HCEC 1CT (cell line): ENCODE data around the gene ZNF563.
"Not testable (repeated sequence)": the region's sequence is repeated elsewhere in the genome, so short reads cannot be mapped to it uniquely, and the experiment has no call there.

Experiments used
- DNase-seq: peaks from one replicate; pipeline ENCODE4 v3.0.0-alpha.2; 2017

Gene ZNF563

GRCh38 chr19:12333162-12334159 lies at the start of gene ZNF563:
Gene ZNF563 (minus strand): TSS chr19:12333633. CDS start chr19:12333482, 151 bp downstream.
- DNase-seq, result peak; percentile 71

- no peak for DNase-seq
Observed at GRCh38 chr19:12380444-12380737, 47.0 kb upstream of the ZNF563 start.

GRCh38 chr19:12379732-12380443 lies 46.5 kb upstream of the ZNF563 start:
- no peak for DNase-seq

- no peak for DNase-seq
Observed at GRCh38 chr19:12374026-12374425, 40.6 kb upstream of the ZNF563 start.

GRCh38 chr19:12365236-12366162 lies 32.1 kb upstream of the ZNF563 start, which contains the start of gene ZNF442:
Gene ZNF442 (minus strand): TSS chr19:12365683. CDS start chr19:12363631, 2,052 bp downstream.
- peak; percentile 87 for DNase-seq

DNA sequence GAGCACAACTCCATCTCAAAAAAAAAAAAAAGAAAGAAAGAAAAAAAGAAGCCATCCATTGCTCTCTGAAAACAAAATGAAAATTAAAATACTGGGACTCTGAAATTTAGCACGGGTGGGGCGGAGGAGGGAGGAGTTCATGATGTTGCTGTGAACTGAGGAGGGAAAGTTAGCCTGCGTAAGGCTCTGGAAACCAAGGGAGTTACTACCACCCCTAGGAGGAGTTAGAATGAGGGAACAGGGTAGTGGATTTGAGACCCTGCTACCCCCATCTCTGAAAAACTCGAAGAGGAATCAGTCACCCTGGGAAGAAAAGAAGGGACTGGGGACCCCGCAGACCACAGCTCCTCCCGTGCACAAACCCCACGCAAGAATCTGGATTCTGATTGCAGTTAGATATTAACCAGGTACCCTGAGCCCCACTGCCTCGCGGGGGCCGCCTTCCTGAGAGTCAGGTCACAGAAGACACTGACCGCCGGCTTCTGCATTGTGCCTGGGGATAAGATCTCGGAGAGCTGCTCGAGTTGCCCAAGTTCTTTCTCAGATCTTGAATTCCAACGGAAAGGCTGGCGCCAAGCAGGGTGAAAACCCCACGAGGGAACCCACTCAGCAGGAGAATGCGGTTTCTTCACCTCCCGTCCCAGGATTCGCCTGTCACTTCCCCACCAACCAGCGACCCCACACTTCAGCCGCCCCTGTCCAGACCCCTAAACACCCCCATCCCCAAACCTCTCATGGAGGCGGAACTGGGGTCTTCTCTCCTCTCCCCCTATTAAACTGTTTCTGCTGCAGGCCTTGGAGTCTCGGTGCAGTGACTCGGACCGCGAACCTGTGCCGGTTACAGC lies 31.2 kb upstream of the ZNF563 start:
- DNase-seq, result no peak

DNA sequence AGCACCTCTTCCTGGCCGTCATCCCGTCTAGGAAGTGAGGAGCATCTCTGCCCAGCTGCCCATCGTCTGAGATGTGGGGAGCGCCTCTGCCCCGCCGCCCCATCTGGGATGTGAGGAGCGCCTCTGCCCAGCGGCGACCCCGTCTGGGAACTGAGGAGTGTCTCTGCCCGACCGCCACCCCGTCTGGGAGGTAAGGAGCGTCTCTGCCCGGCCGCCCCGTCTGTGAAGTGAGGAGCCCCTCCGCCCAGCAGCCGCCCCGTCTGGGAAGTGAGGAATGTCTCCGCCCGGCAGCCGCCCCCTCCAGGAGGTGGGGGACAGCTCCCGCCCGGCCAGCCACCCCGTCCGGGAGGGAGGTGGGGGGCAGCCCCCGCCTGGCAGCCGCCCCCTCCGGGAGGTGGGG lies 28.8 kb upstream of the ZNF563 start:
- not testable (repeated sequence) for DNase-seq

GRCh38 chr19:12353375-12353774 lies 19.9 kb upstream of the ZNF563 start:
- no peak for DNase-seq

DNA sequence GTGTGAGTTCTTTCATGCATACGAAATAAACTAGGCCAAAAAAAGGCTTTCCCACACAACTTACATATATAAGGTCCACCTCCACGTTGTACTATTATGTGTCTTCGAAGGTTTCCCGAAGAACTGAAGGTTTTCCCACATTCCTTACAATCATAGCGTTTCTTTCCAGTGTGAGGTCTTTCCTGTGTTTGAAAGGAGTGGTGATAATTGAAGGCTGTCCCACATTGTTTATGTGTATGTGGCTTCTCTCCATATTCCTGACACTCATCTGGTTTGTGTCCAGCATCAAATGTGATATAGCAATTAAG lies 17.4 kb upstream of the ZNF563 start:
- DNase-seq, result no peak

- DNase-seq, result no peak
Observed at GRCh38 chr19:12350185-12350889, 16.9 kb upstream of the ZNF563 start.

- DNase-seq, result no peak
Observed at GRCh38 chr19:12346896-12347295, 13.5 kb upstream of the ZNF563 start.

DNA sequence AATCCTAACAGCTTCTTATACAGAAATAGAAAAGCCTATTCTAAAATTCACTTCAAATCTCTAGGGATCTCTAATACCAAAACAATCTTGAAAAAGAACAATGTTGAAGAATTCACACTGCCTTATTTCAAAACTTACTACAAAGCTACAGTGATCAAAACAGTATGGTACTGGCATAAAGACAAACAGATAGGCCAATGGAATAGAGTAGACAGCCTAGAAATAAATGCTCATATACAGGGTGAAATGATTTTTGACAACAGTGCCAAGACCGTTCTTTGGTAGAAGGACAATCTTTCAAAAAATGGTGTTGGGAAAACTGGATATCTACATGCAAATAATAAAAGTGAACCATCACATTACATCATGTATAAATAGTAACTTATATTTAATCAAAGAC lies 11.8 kb upstream of the ZNF563 start:
- no peak for DNase-seq

DNA sequence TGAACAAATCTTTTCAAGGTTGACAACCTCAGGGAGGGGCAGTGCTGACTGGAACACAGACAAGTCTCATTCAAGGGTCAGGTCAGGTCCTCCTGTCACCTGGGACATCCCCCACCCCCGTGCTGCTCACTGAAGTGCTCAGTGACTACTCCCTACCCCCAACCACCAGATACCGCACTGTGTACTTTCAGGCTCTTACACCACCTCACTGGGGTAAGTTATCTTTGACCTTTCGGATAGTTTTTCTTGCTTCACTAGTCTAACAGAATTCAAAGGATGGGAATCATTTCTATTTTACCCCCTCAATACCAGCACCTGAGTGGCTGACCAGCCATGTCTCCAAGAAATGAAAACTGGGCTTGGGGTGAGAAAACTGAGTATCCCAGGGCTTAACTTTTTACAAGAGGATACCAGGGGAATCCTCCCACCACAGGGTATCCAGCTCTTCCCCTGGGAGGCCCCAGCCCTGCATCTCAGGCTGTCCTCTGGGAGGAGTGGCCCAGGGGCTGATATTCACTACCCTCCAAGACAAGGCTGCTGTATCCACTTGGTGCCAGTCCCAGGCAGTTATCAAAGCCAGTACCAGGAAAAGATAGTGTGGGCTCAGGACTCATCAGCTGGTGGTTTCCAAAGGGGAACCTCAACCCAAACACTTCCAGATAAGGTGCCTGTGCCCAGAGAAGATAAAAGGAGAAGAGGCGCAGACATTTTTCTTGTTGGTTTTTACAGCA lies 2.1 kb downstream of the ZNF563 start:
- no peak for DNase-seq

DNA sequence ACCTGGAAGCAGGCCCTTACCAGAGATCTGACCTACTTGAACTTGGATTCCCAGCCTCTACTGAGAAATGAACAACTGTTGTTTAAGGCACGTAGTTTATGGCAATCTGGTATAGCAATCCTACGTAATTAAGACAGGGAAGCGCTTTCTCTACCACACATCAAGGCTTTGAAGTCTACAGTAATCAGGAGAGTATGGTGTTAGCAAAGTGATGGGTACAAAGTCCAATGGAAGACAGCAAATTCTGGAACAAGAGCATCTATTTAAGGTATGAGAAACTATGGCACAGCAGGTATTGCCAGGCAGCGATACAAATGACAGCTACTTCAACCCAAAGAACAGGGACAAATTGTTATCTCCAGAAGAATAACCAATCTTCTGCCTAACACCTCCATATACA lies 3.1 kb downstream of the ZNF563 start:
- no peak for DNase-seq

- DNase-seq, result no peak
Observed at GRCh38 chr19:12325690-12326089, 7.7 kb downstream of the ZNF563 start.

DNA sequence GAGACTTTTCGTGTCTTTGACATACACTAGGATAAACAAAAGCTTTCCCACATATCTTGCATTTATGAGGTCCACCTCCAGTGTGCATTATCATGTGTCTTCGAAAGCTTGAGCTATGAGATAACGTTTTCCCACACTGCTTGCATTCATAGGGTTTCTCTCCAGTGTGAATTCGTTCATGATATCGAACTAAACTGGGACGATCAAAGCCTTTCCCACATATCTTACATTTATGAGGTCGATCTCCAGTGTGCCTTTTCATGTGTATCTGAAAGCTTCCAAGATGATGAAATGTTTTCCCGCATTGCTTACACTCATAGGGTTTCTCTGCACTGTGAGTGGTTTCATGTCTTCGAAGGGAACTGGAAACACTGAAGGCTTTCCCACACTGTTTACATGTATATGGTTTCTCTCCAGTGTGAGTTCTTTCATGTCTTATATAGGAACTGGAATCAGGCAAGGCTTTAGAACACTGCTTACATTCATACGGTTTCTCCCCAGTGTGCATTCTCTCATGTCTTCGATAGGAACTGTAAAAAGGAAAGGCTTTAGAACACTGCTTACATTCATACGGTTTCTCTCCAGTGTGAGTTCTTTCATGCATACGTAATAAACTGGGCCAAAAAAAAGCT lies 14.5 kb downstream of the ZNF563 start:
- no peak for DNase-seq

DNA sequence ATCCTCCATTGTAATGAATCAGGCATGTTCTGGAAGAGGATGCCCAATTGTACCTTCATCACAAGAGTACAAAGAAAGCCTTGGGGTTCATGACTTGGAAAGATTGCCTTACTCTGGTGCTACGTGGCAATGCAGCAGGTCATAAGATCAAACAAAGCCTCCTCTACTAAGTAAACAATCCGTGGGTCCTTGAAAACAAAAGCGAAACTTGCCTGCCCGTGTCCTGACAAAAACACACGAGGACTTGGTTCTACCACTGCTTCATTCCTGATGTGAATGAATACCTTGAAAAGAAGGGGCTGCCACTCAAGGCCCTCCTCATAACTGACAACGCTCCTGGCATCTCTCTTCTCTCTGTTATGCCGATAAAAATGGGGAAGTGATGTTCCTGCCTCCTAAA lies 18.9 kb downstream of the ZNF563 start:
- DNase-seq, result no peak

- DNase-seq, result not testable (repeated sequence)
Observed at GRCh38 chr19:12308891-12309290, 24.5 kb downstream of the ZNF563 start.

DNA sequence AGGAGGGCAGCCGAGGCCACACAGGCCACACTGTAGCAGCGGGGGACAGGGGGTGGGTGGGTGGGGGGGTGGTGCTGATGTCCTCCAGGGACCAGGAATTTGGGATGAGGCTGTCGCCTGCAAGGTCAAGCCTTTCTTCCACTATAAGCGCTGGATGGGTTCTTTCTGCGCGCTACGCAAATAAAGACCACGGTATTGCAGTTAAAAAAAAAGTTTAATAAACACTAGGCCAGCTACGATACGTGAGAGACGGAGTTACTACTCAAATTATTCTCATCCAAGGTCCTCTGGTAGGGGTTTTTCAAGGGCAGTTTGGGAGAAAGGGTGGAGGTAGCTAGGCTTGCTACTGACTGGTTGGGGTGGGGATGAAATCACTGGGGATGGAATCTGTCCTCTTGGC lies 38.2 kb downstream of the ZNF563 start:
- DNase-seq, result no peak
